SK-N-SH treated with all-trans-retinoic acid at 6 μM for 48 hours (cell line): ENCODE measurements around the gene KCNJ2.

Source experiments
- ATAC-seq: fragments of 200-7000 bp; cut with Tn5 transposase; 3 replicates; pipeline ENCODE4 v1.9.1; 2020; ENCODE audit warnings: mild to moderate bottlenecking, moderate library complexity
- ARNTL ChIP-seq: fragments of 450-650 bp; formaldehyde crosslinking; IDR thresholded peaks from 2 replicates; pipeline ENCODE4 v1.5.0; 2020; ENCODE audit warnings: low read depth, mild to moderate bottlenecking, moderate library complexity, borderline replicate concordance
- BACH2 ChIP-seq: fragments of 250-450 bp; sonication (Bioruptor Pico); IDR thresholded peaks from 2 replicates; pipeline ENCODE4 v1.9.0; 2021; ENCODE audit warnings: mild to moderate bottlenecking, borderline replicate concordance
- CSDC2 ChIP-seq: fragments of 250-450 bp; sonication (Bioruptor Pico); IDR thresholded peaks from 2 replicates; pipeline ENCODE4 v1.5.0; 2020; ENCODE audit warnings: mild to moderate bottlenecking, moderate library complexity
- CSRNP3 ChIP-seq: fragments of 250-450 bp; sonication (Bioruptor Pico); IDR thresholded peaks from 2 replicates; pipeline ENCODE4 v1.5.1; 2021; ENCODE audit warnings: mild to moderate bottlenecking, moderate library complexity
- ESRRG ChIP-seq: fragments of 250-450 bp; sonication (Bioruptor Pico); IDR thresholded peaks from 2 replicates; pipeline ENCODE4 v1.6.1; 2021; ENCODE audit warnings: mild to moderate bottlenecking
- GLIS3 ChIP-seq: fragments of 250-450 bp; sonication (Bioruptor Pico); IDR thresholded peaks from 2 replicates; pipeline ENCODE4 v1.5.0; 2020; ENCODE audit warnings: mild to moderate bottlenecking, moderate library complexity
- ISL1 ChIP-seq: fragments of 250-450 bp; sonication (Bioruptor Pico); IDR thresholded peaks from 2 replicates; pipeline ENCODE4 v2.1.2; 2022; ENCODE audit warnings: mild to moderate bottlenecking, moderate library complexity
- OSR1 ChIP-seq: fragments of 250-450 bp; sonication (Bioruptor Pico); IDR thresholded peaks from 2 replicates; pipeline ENCODE4 v1.8.0; 2022; ENCODE audit warnings: moderate library complexity, mild to moderate bottlenecking, inconsistent platforms
- PATZ1 ChIP-seq: fragments of 250-450 bp; sonication (Bioruptor Pico); IDR thresholded peaks from 2 replicates; pipeline ENCODE4 v1.8.0; 2020; ENCODE audit warnings: mild to moderate bottlenecking, moderate library complexity, borderline replicate concordance
- POU6F1 ChIP-seq: fragments of 250-450 bp; sonication (Bioruptor Pico); IDR thresholded peaks from 2 replicates; pipeline ENCODE4 v1.8.0; 2021; ENCODE audit warnings: low read depth, mild to moderate bottlenecking, moderate library complexity, borderline replicate concordance
- PPARA ChIP-seq: fragments of 250-450 bp; sonication (Bioruptor Pico); IDR thresholded peaks from 2 replicates; pipeline ENCODE4 v1.5.0; 2020; ENCODE audit warnings: mild to moderate bottlenecking, borderline replicate concordance
- RARB ChIP-seq: fragments of 250-450 bp; sonication (Bioruptor Pico); IDR thresholded peaks from 2 replicates; pipeline ENCODE4 v1.8.0; 2021; ENCODE audit warnings: mild to moderate bottlenecking, moderate library complexity
- SNAI2 ChIP-seq: fragments of 250-450 bp; sonication (Bioruptor Pico); IDR thresholded peaks from 2 replicates; pipeline ENCODE4 v1.5.0; 2020; ENCODE audit warnings: mild to moderate bottlenecking, moderate library complexity
- TCF4 ChIP-seq: fragments of 250-450 bp; sonication (Bioruptor Pico); IDR thresholded peaks from 2 replicates; pipeline ENCODE4 v1.8.0; 2021; ENCODE audit warnings: mild to moderate bottlenecking, moderate library complexity, borderline replicate concordance
- TOX ChIP-seq: fragments of 250-450 bp; sonication (Bioruptor Pico); IDR thresholded peaks from 2 replicates; pipeline ENCODE4 v1.8.0; 2021; ENCODE audit warnings: mild to moderate bottlenecking, moderate library complexity, borderline replicate concordance
- ZC3H10 ChIP-seq: fragments of 250-450 bp; sonication (Bioruptor Pico); IDR thresholded peaks from 2 replicates; pipeline ENCODE4 v1.5.1; 2021; ENCODE audit warnings: mild to moderate bottlenecking, moderate library complexity
- ZFP3 ChIP-seq: fragments of 250-450 bp; sonication (Bioruptor Pico); IDR thresholded peaks from 2 replicates; pipeline ENCODE4 v1.5.0; 2020; ENCODE audit warnings: mild to moderate bottlenecking, moderate library complexity
- ZFP30 ChIP-seq: fragments of 450-650 bp; formaldehyde crosslinking; IDR thresholded peaks from 2 replicates; pipeline ENCODE4 v1.5.0; 2022; ENCODE audit warnings: mild to moderate bottlenecking, moderate library complexity
- ZNF565 ChIP-seq: fragments of 450-650 bp; formaldehyde crosslinking; conservative IDR thresholded peaks from 2 replicates; pipeline ENCODE4 v1.5.0; 2020; ENCODE audit warnings: low read depth, mild to moderate bottlenecking, moderate library complexity
- ZNF70 ChIP-seq: fragments of 450-650 bp; formaldehyde crosslinking; IDR thresholded peaks from 2 replicates; pipeline ENCODE4 v1.5.0; 2020; ENCODE audit warnings: mild to moderate bottlenecking, moderate library complexity
- ZNF8 ChIP-seq: fragments of 450-650 bp; formaldehyde crosslinking; IDR thresholded peaks from 2 replicates; pipeline ENCODE4 v1.5.0; 2020; ENCODE audit warnings: mild to moderate bottlenecking, moderate library complexity

KCNJ2 gene

GRCh38 chr17:70206361-70207010 lies 37.2 kb downstream of the KCNJ2 start:
- TF ChIP-seq ZNF70 (CRISPR knock-in tag) = no peak
- TF ChIP-seq, all 23 proteins: peak for 0

GRCh38 chr17:70207184-70207583 lies 37.9 kb downstream of the KCNJ2 start:
- no peak for TF ChIP-seq CSRNP3
- no peak for TF ChIP-seq ZFP3
- TF ChIP-seq PATZ1 = no peak
- no peak for TF ChIP-seq RARB (CRISPR knock-in tag)
- no peak for TF ChIP-seq CSDC2 (CRISPR knock-in tag)
- TF ChIP-seq PPARA (CRISPR knock-in tag) = no peak
- no peak for TF ChIP-seq ZNF565 (CRISPR knock-in tag)
- no peak for TF ChIP-seq GLIS3 (CRISPR knock-in tag)
- TF ChIP-seq BACH2 (CRISPR knock-in tag) = no peak
- no peak for TF ChIP-seq ZC3H10 (CRISPR knock-in tag)
- TF ChIP-seq, all 23 proteins: peak for 0
- ATAC-seq = no peak

More at GRCh38 chr17:70206361-70207010, 37.2 kb downstream of the KCNJ2 start:
- ATAC-seq = no peak

- no peak for ATAC-seq
These were observed 38.9 kb downstream of the KCNJ2 start for GRCh38 chr17:70208080-70208794.

GRCh38 chr17:70208825-70209555 lies 39.7 kb downstream of the KCNJ2 start:
- no peak for ATAC-seq
- no peak for TF ChIP-seq CSDC2 (CRISPR knock-in tag)
- TF ChIP-seq ISL1 (CRISPR knock-in tag) = no peak
- TF ChIP-seq ZNF70 (CRISPR knock-in tag) = no peak
- no peak for TF ChIP-seq SNAI2 (CRISPR knock-in tag)
- no peak for TF ChIP-seq ZC3H10 (CRISPR knock-in tag)
- no peak for TF ChIP-seq RARB (CRISPR knock-in tag)
- no peak for TF ChIP-seq ARNTL (CRISPR knock-in tag)
- no peak for TF ChIP-seq PPARA (CRISPR knock-in tag)
- no peak for TF ChIP-seq ZNF565 (CRISPR knock-in tag)
- no peak for TF ChIP-seq OSR1
- TF ChIP-seq POU6F1 (CRISPR knock-in tag) = no peak
- TF ChIP-seq ZFP30 = no peak
- TF ChIP-seq TCF4 (CRISPR knock-in tag) = no peak
- TF ChIP-seq ZNF8 = no peak
- no peak for TF ChIP-seq PATZ1
- no peak for TF ChIP-seq ZFP3

More at GRCh38 chr17:70208080-70208794, 38.9 kb downstream of the KCNJ2 start:
- TF ChIP-seq GLIS3 (CRISPR knock-in tag) (no peak), TCF4 (CRISPR knock-in tag) (no peak), ZC3H10 (CRISPR knock-in tag) (no peak), ZNF565 (CRISPR knock-in tag) (no peak), ZFP30 (no peak), ZFP3 (no peak), POU6F1 (CRISPR knock-in tag) (no peak), ESRRG (CRISPR knock-in tag) (no peak), PPARA (CRISPR knock-in tag) (no peak), ZNF8 (no peak), TOX (CRISPR knock-in tag) (no peak), BACH2 (CRISPR knock-in tag) (no peak)
